GM12878 (cell line): Measurements from ENCODE around the gene ESYT2.

Experiments
- CHD2 ChIP-seq: IDR thresholded peaks from 2 replicates; pipeline ENCODE4 v1.6.1; 2011; ENCODE audit warnings: low read depth, low read length, improper control_type of control experiment, borderline replicate concordance
- CTCF ChIP-seq, 3 experiments: IDR thresholded peaks in 2 of 3; conservative IDR thresholded peaks in 1 of 3; 2 replicates each; pipeline ENCODE4 v1.5.1; 2011; ENCODE audit warnings: low read depth in 3 of 3, low read length in 3 of 3, mild to moderate bottlenecking in 3 of 3, control low read depth in 2 of 3, moderate library complexity in 2 of 3, inconsistent platforms in 1 of 3, mixed read lengths in 1 of 3; ENCODE audit not compliant: control insufficient read depth in 2 of 3, insufficient read depth in 1 of 3; ENCODE audit errors: extremely low read depth in 1 of 3
- KDM1A ChIP-seq: fragments of 200-600 bp; sonication (generic); IDR thresholded peaks from 2 replicates; pipeline ENCODE4 v1.6.1; 2016; ENCODE audit warnings: borderline replicate concordance
- MAX ChIP-seq: IDR thresholded peaks from 2 replicates; pipeline ENCODE4 v1.6.1; 2012; ENCODE audit warnings: low read depth, low read length, improper control_type of control experiment
- MEF2A ChIP-seq: IDR thresholded peaks from 2 replicates; pipeline ENCODE4 v1.6.1; 2011; ENCODE audit warnings: low read depth, mild to moderate bottlenecking, low read length, moderate library complexity; ENCODE audit not compliant: insufficient read depth
- POLR2A ChIP-seq: IDR thresholded peaks from 2 replicates; pipeline ENCODE4 v1.6.1; 2011; ENCODE audit warnings: low read depth, mild to moderate bottlenecking, low read length
- SREBF2 ChIP-seq: IDR thresholded peaks from 2 replicates; pipeline ENCODE4 v1.6.1; 2012; ENCODE audit warnings: mild to moderate bottlenecking, low read length
- SUZ12 ChIP-seq: fragments of 200-600 bp; sonication (generic); IDR thresholded peaks from one replicate; pipeline ENCODE4 v1.6.1; 2018; ENCODE audit warnings: antibody characterized with exemption, mild to moderate bottlenecking; ENCODE audit not compliant: unreplicated experiment
- ZNF384 ChIP-seq: IDR thresholded peaks from 2 replicates; pipeline ENCODE4 v1.6.1; 2012; ENCODE audit warnings: low read depth, mild to moderate bottlenecking, low read length, improper control_type of control experiment, borderline replicate concordance
- TF ChIP-seq, protein P1 (sequence below): fragments of 150-350 bp; IDR thresholded peaks from 2 replicates; pipeline ENCODE4 v1.6.1; 2016; ENCODE audit warnings: low read depth, low read length
- TF ChIP-seq, protein P2 (sequence below): fragments of 450-650 bp; formaldehyde crosslinking; IDR thresholded peaks from 2 replicates; pipeline ENCODE4 v1.4.0; 2020; ENCODE audit warnings: mild to moderate bottlenecking, moderate library complexity

DNA sequence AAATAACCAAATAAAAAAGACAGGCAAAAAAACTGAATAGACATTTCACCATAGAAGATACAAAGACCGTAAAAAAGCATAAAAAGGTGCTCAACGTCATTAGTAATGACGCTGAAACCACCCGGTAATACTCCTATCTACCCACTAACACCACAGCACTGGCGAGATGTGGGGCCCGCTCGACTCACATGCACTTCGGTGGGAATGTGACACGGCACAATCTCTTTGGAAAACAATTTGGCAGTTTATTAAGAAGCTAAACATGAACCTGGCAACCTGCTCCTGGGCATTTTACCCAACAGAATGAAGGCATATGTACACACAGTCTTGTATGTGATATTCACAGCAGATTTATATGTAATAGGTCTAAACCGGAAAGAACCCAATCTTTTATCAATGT lies 81.9 kb downstream of the ESYT2 start:
- TF ChIP-seq SUZ12 (no peak), CTCF (IDR thresholded peaks at IDR 0.05 in 2 of 3, conservative IDR thresholded peaks at IDR 0.05 in 1 of 3; ENCODE audit: control insufficient read depth in 2 of 3, extremely low read depth in 1 of 3, insufficient read depth in 1 of 3, low read depth in 3 of 3, low read length in 3 of 3) (no peak), KDM1A (no peak), POLR2A (no peak), MAX (no peak), MEF2A (no peak), ZNF384 (no peak), SREBF2 (no peak), CHD2 (no peak)
- TF ChIP-seq, protein P1, sequence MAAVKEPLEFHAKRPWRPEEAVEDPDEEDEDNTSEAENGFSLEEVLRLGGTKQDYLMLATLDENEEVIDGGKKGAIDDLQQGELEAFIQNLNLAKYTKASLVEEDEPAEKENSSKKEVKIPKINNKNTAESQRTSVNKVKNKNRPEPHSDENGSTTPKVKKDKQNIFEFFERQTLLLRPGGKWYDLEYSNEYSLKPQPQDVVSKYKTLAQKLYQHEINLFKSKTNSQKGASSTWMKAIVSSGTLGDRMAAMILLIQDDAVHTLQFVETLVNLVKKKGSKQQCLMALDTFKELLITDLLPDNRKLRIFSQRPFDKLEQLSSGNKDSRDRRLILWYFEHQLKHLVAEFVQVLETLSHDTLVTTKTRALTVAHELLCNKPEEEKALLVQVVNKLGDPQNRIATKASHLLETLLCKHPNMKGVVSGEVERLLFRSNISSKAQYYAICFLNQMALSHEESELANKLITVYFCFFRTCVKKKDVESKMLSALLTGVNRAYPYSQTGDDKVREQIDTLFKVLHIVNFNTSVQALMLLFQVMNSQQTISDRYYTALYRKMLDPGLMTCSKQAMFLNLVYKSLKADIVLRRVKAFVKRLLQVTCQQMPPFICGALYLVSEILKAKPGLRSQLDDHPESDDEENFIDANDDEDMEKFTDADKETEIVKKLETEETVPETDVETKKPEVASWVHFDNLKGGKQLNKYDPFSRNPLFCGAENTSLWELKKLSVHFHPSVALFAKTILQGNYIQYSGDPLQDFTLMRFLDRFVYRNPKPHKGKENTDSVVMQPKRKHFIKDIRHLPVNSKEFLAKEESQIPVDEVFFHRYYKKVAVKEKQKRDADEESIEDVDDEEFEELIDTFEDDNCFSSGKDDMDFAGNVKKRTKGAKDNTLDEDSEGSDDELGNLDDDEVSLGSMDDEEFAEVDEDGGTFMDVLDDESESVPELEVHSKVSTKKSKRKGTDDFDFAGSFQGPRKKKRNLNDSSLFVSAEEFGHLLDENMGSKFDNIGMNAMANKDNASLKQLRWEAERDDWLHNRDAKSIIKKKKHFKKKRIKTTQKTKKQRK: no peak
- TF ChIP-seq, protein P2, sequence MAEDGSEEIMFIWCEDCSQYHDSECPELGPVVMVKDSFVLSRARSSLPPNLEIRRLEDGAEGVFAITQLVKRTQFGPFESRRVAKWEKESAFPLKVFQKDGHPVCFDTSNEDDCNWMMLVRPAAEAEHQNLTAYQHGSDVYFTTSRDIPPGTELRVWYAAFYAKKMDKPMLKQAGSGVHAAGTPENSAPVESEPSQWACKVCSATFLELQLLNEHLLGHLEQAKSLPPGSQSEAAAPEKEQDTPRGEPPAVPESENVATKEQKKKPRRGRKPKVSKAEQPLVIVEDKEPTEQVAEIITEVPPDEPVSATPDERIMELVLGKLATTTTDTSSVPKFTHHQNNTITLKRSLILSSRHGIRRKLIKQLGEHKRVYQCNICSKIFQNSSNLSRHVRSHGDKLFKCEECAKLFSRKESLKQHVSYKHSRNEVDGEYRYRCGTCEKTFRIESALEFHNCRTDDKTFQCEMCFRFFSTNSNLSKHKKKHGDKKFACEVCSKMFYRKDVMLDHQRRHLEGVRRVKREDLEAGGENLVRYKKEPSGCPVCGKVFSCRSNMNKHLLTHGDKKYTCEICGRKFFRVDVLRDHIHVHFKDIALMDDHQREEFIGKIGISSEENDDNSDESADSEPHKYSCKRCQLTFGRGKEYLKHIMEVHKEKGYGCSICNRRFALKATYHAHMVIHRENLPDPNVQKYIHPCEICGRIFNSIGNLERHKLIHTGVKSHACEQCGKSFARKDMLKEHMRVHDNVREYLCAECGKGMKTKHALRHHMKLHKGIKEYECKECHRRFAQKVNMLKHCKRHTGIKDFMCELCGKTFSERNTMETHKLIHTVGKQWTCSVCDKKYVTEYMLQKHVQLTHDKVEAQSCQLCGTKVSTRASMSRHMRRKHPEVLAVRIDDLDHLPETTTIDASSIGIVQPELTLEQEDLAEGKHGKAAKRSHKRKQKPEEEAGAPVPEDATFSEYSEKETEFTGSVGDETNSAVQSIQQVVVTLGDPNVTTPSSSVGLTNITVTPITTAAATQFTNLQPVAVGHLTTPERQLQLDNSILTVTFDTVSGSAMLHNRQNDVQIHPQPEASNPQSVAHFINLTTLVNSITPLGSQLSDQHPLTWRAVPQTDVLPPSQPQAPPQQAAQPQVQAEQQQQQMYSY (CRISPR knock-in tag): no peak
